HG02938 (cell line): Measurements from ENCODE around the gene CDK5.
A peak's percentile ranks its signal among the peaks of the same experiment; 100 is the strongest.

Source experiments
- ATAC-seq: cut with Tn5 transposase; IDR thresholded peaks from one replicate; pipeline ENCODE4 v1.9.1; 2021; ENCODE audit warnings: mild to moderate bottlenecking, moderate library complexity; ENCODE audit not compliant: unreplicated experiment

The CDK5 gene

DNA sequence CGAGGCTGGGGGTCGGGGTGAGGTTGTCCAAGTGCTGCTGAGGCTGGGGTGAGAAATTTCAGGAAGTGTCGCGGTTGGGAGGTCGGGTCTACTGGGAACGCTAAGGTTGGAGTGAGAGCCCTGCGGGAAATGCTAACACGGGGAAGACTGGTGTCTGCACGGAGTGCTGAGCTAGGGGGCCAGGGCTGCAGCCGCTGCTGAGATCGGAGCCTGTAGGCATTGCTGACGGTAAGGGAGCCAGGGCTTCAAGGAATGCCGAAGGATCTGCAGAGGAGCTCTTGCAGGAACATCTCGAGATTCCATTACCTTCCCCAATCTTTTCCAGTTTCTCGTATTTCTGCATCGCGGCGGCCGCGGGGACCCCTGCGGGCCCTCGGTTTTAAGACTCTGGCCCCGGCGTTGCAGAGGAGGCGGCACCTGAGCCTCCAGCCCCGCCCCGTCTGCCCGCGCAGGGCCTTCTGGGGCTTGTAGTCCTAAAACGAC is at the start of gene CDK5:
Gene CDK5, minus strand, starts transcription at position 392 of the 483 bp plus-strand sequence. Its CDS starts 49 bp downstream, at position 343.
- peak; percentile 6 for ATAC-seq

DNA sequence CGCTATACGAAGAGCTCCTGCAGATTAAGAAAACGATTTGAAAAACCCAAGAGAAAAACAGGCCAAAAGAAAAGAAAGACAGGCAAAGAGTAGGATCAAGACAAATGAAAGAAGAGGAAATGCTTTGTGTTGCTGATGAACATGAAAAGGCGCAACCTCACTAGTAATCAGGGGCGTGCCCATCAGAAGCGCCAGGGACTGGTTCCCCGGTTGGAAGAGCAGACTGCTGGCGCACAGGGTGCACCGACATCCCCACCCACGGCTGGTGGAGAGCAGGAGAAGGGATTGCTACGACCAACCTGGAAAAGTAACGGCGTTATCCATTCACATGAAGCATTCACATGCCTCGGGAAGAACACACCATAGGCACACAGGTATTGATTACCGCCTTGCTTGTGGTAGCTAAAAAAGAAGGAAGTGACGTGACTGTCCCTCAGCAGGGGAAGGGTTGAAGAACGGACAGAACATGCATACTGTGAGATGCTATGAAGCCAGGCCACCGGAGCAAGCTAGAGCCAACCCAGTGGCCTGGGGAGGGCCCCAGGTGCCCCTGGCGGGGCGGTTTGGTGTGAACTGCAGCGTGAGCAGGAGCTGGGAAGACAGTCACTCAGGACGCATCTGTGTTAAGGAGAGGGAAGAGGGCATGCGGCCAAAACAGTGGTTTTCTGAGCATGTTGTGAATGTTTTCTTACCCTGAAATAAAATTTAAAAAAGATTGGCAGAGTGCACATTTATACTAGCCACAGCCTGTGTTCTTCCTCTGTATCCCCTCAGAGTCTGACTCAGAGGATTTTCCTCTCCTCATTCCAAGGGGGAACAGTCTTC is 46.9 kb upstream of the CDK5 start:
- ATAC-seq: no peak

DNA sequence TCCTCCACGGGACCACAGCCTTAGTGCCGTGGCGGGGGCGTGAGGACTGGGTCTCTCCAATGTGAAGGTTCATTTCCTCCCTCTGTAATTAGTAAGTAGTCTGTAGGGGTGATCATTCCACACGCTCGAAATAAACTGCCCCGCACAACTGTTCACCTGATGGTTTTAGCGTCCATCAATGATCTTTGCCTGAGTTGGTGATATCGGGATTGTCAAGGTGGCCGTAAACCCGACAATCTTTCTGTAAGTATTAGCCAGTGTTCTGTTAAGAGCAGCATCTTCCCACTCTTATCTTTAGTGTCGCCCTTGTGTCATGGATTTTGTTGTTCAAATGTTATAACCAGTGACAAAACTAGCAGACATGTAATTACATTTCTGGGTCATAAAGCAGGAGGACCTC is 46.3 kb upstream of the CDK5 start:
- ATAC-seq: no peak

DNA sequence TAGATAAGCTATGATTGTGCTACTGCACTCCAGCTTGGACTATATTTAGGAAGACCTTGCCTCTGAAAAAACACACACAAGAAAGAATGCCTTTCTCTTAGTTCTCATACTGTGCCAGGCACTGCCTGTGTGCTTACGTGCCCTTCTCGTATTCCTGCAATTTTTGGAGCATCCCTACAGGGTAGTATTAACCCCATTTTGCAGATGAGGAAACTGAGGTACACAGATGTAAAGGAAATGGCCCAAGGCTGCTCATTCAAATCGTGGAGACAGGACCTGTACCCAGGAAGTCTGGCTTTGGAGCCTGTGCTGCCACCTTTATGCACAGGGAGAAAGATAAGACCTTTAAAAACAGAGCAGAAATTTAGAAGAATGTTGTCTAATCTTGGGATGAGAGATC is 45.3 kb upstream of the CDK5 start:
- ATAC-seq: no peak

DNA sequence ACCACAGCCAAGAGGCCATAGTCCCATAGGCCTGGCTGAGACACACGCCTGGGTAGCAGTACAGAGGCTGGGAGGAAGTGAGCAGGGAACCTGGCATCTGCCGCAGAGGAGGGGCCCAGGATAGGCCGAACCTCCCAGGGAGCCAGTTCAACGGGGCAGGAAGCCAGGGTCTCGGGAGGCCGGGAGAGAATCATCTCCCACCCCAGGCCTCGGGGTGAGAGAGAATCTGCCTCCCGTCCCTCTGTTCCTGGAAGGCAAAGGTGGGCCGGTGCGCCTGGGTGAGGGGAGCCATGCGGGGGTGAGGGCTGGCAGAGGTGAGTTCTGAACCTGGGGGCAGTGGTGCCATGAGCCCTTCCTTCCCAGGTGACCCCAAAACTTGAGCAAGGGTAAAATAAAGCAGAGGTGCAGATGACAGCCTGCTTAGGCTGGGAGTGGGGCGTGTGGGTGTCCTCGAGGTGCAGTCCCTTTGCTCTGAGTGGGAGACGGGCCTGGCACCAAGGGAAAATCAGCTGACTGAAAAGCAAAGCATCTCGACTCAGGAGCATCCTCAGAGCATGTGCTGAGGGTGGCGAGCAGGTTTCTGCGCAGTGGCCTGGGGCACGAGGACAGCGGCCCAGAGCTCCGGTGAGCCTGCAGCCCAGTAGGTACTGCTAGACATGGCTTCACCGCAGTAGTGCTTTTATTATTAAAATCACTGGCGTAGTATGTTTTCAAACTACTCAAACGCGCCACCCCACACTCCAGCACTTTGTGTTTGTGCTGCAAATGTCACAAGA is 44.1 kb upstream of the CDK5 start:
- ATAC-seq: no peak

DNA sequence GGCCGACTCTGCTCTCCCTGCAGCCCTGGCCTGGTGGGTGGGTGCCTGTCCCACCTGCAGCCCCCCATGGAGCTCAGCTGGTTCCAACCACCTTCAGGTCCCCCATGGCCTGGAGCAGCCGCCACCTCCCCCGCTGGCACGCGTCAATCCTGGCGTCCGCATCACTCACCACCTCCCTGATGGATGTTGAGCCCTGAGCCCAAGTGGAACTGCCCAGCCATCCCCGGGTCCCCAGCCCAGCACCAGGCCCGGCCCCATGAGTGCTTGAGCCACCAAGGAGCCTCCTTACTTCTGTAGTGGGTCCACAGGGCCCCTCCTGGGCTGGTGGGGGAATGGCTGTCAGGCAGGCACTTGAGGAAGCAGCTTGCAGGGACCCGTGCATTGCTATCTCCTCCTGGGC is 43.2 kb upstream of the CDK5 start:
- no peak for ATAC-seq

DNA sequence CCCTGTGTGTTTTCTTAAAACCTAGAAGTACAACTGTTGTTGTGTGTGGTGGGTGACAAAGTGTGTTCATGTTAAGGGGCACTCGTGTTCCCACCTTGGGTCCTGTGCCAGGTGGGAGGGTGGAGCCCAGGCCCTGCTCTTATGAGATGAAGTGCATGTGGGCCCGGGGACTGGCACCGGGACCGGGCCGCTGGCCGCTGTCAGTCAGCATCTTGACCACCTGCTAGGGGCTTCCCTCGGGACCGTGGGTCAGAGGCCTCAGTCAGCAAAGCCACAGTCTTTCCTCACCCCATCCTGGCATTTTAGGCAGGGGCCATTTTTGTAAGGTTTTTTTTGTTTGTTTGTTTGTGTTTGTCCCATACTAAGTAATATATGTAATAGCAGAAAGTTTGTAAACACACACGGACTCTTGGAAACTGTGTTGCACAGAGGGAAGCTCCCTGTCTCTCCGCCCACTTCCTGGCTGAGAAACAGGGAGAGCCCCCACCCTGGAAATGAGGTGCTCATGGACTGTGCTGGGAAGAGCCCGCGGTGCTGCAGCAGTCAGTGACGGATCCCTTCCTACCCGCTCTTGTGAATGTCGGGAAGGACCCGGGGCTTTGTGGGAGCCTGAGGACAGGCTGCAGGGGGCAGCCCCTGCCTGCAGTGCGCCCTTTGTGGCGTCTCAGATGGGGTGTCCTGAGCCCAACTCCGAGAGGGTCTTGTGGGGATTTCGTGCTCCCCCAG is 42.0 kb upstream of the CDK5 start:
- ATAC-seq: no peak

DNA sequence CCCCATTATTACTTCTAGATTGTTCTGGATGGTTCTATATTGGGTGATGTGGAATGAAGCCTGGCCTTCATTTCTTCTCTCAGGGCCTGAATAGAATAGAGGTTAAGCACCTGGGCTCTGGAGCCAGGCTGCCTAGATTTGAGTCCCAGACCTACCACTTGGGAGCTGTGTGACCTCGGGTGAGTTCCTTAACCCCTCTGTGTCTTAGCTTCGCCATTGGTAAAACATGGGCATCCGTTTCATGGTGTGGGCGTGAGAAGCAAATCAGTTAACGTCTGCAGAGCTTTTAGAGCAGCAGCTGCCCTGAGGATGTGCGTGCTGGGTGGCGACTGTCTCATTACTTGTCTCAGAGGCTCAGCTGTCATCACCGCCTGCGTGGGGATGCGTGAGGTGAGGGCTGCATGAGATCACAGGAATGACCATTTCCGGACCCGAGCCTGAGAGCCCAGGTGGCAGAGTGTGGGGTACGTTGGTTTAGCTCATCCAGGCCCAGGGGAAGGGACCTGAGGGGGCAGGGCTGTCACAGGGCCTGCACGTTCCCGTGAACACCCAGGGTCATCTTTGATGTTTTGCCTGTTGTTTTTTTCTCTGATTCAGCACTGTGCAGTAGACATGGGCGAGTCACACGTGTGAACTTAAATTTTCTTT is 38.3 kb upstream of the CDK5 start:
- ATAC-seq: no peak

DNA sequence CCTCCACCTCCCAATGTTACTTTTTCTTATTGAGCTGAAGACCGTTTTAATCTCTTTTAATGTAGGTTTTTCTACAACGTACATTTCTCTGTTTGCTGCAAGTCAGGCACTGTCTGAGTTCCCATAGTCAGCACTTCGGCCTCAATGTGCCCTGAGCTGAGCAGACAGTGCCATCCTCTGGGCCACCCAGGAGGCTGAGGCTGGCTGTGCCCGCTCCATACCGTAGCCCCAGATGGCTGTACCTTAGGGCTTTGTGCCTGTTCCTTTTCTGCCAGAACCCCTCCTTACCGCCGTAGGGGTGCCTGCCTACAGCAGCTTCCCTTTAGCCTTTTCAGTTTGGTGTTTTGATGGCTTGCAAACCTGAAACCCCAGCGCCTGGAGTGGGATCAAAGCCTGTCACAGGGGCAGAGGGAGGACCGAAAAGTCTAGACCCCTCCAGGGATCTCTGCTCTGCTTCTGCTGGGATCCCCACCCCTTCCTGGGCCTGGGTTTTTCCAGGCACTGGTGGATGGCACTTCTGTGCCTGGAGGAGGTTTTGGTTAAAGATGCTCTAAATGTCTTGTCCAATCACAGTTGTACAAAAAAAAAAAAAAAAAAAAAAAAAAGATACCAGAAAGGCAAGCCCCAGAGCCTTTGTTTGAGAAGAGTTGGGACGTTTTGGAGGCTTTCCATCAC is 37.6 kb upstream of the CDK5 start:
- no peak for ATAC-seq

DNA sequence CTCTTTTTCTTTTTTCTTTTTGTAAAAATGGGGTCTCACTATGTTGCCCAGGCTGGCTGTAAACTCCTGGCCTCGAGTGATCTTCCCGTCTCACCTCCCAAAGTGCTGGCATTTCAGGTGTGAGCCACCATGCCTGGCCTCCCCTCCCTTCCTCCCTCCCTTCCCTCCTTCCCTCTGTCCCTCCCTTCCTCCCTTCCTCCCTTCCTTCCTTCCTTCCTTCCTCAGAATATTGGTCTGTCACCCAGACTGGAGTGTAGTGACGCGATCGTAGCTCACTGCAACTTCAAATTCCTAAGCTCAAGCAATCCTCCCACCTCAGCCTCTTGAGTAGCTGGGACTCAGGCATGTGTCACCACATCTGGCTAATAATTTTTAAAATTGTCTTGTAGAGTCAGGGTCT is 37.0 kb upstream of the CDK5 start:
- ATAC-seq: no peak

DNA sequence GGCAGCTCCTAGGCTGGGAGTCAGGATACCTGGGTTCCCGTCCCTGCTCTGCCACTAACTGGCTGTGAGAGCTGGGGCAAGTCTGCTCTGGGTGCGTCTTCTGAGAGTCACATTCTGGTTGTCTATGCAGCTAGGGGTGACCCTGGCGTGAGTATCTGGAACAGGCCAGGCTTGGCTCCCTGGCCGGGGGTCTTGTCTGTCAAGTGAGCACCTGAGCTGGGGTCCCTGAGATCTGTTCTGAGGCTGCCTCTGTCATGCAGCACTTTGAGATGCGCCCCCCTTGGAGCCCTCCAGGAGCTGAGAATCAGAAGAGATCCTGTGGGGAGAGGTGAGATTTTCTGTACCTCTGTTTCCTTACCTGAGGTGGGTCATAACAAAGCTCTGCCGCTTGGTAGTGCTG is 36.1 kb upstream of the CDK5 start:
- ATAC-seq: no peak

DNA sequence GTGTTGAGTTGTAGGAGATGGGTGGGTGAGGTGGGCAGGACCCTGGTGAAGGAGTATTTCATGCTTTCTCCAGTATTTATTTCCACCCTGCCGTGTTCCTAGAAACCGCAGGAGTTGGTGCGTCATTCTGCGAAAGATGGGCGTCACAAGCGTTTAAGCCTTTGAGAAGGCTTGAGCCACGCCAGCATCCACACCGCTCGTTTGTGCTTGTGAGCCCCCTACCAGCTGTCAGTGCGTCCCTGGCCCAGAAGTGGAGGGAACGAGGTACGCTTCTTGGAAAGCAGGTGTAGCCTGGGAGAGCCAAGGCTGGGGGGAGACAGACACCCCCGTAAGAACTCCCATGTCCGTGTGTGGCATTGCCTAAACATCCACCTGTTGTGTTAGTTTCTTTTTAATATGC is 34.3 kb upstream of the CDK5 start:
- no peak for ATAC-seq

DNA sequence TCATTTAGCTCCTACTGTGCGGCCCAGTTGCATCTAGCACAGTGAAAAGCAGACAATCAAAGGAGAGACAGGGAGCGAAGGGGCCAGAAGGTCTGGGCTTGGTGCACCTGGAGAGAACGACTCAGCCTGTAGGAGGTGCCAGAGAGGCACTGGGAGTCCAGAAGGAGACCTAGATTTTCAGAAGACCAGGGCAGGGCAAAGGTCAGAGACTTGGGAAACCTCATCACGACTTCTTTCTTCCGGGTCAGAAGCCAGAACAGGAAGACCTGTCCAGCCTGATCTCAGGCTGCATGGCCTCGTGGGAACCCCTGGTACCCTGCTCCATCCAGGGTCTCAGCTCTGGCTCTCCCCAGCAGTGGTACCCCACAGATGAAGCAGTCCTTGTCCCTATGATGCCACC is 33.7 kb upstream of the CDK5 start:
- no peak for ATAC-seq

DNA sequence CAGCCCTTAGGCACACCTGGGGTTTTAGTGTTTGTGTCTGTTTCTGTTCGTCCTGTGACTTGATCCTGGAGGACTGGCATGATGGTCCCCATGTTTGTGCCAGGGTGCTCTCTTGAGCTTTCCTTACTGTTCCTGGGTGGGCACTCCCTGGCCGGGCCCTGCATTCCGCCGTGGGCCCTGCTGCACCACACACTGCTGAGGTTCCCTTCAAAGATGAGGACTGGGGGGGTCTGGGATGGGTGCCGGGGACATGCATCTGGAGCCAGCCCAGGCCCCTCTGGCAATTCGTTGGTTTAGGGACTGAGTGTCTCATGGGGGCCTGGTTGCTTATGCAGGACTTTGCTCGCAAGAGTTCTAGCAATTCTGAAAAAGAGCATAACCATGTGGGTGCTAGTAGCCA is 33.3 kb upstream of the CDK5 start:
- ATAC-seq: no peak

DNA sequence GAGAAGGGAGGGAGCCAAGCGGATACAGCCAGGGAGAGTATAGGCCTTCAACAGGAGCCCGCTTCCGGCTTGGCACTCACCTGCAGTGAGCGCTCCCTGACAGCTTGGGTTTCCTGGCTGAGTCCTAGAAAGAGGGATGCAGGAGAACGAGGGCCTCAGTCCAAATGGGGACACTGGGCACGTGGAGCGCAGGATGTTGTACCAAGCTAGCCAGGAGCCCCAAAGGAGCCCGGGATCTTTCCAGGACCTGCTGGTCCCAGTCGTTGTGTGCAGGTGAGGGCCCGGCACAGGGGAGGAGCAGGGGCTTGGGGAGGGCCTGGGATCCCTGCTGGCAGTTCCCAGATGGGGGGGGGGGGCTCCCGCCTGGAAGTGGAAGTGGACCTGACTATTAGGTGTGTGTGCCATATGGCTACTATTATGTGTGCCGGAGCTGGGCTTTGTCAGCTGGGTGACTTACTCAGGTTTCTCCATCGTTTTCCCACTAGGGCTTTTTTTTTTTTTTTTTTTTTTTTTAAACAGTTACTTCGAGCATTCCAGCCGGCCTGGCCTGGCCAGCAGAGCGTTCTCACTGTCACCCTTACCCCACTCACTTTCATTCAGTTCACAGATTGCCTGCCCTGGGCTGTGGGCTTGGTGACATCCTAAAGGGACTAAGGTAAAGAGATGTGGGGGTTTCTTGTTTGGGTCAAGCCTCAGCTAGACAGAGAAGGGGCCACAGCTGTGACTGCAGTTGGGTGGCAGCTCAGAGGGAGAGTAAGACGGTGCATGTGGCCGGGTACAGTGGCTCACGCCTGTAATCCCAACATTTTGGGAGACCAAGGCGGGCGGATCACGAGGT is 32.4 kb upstream of the CDK5 start:
- ATAC-seq: no peak

DNA sequence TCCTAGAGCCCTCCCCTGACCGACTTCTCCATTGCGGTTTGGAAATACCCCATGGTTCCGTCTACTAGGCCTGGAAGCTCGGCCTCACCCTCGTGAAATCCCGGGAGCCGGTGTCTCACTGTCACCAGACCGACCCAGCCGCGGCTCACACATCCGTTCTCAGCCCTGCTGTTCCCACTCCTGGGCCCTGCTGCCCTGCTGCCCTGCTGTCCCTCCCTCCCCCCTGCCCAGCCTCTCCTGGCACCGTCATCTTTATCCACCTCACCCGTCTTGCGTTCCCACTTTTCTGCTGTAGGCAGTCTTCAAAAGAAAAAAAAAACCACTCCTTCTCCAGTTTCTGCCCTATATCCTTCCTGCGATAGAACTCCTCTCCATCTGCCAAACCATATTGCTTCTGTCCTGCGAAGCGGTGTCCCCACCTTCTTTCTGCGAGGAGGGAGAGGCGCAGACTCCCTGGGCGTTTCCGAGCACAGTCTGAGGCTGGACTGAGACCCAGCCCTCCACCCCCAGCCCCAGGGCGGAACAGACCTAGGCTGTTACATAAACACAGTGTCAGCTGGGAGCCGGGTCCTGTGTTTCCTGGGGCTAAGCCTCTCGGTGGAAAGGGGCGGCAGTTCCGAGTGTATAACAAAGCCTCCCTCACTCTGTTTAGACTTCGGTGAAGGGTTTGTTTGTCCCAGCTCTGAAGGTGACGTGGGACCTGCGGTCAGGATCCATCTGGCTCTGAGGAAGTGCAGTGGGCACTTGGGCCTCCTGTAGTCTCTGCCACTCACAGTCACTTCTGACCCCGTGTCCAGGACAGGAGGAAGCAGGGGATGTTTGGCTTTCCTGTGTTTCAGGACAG is 31.4 kb upstream of the CDK5 start:
- no peak for ATAC-seq

DNA sequence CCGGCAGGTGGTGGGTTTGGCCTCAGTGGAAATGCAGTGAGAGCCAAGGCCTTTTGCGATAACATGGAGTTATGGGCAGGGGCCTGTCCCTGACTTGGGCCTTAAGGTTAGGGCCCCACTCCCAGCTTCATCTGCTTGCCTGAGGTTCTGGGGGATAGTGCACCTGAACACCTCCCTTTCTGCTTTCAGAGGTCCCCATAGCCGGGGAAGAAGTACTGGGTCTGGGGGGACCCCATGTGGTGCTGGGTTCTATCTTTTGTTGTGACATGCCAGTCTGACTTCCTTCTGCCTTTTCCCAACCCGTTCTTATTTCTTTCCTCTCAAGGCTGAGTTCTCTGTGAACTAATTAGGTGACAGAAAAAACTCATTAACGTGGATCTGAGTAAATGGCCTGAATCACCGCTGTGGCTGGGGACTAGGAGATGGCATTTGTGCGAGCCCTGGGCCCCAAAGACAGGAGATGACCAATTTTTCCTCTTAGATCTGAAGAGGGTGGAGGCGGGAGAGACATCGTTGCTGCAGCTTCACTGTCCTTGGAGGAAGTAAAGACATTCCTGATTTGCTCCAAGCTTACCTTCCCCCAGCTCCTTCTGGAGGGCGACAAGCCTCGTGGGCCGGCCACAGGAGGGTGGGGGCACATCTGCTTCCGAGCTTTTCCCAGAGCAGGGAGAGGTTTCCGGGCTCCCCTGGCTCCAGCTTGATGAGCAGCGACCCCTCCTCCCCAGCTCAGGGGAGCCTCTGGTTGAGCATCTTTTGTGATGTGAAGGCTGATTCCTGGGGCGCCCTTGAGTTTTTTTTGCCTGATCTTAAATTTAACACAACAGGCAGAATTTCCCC is 30.5 kb upstream of the CDK5 start:
- no peak for ATAC-seq
